H7 (cell line): ENCODE measurements around the gene SYT3. TPM values are rescaled to one million over a fixed set of nuclear protein-coding genes. Genes with fewer than 3 reads are reported as not detected.

ENCODE experiments used
- DNase-seq: peaks from one replicate; pipeline ENCODE4 v3.0.0; 2012
- H3K27me3 ChIP-seq: 2 replicates; pipeline ENCODE4 v1.6.0; 2011; ENCODE audit warnings: mild to moderate bottlenecking, low read length; ENCODE audit not compliant: control insufficient read depth, insufficient read depth
- H3K36me3 ChIP-seq: replicated peaks from 2 replicates; pipeline ENCODE4 v1.5.1; 2011; ENCODE audit warnings: low read length; ENCODE audit not compliant: control insufficient read depth, insufficient read depth
- H3K4me3 ChIP-seq: 2 replicates; pipeline ENCODE4 v1.5.1; 2011; ENCODE audit warnings: low read depth, mild to moderate bottlenecking, control low read depth, low read length, moderate library complexity; ENCODE audit not compliant: insufficient read depth
- total RNA-seq: library from RNA; depleted of rRNA; stranded (reverse); fragments of >200 nt; shearing (Covaris generic); gene quantifications from 2 replicates; pipeline ENCODE4 v1.2.3, GENCODE V29; 2014; rRNA removed

Gene SYT3
- total RNA-seq, 1 experiment from 2014 or later: 0.66 TPM

GRCh38 chr19:50573741-50574461 lies 65.8 kb downstream of the SYT3 start:
- peaks cover 7% of the 10 kb centered on the region for H3K27me3 ChIP-seq
- H3K4me3 ChIP-seq: no peak overlapping the region
- DNase-seq: peak; percentile 5
- H3K36me3 ChIP-seq: no peaks in the 10 kb centered on the region

Other genes starting within 250 kb of the SYT3 start
- 0.81 and 8.8 TPM in 2 replicates for gene SPIB, start 220.9 kb downstream of the SYT3 start, total RNA-seq
- gene MYBPC2, start 207.0 kb downstream of the SYT3 start, total RNA-seq: 0.24 and 0.55 TPM in 2 replicates
- gene EMC10, start 163.4 kb downstream of the SYT3 start, total RNA-seq: 146 and 166 TPM in 2 replicates
- 4.5 and 8.1 TPM in 2 replicates for gene GARIN5A, start 163.0 kb downstream of the SYT3 start, total RNA-seq
- 4.7 and 4.9 TPM in 2 replicates for gene JOSD2, start 128.7 kb downstream of the SYT3 start, total RNA-seq
- not detected in 2 replicates for gene ASPDH, start 126.0 kb downstream of the SYT3 start, total RNA-seq
- gene LRRC4B, start 71.4 kb downstream of the SYT3 start, total RNA-seq: 2.4 and 3.5 TPM in 2 replicates
- gene C19orf81, start 9.6 kb upstream of the SYT3 start, total RNA-seq: 7.8 and 8.0 TPM in 2 replicates
- gene SHANK1, start 79.9 kb upstream of the SYT3 start, total RNA-seq: 0.35 and 0.67 TPM in 2 replicates
- 4.7 and 7.1 TPM in 2 replicates for gene CLEC11A, start 83.5 kb upstream of the SYT3 start, total RNA-seq
- gene GPR32, start 130.6 kb upstream of the SYT3 start, total RNA-seq: not detected in 2 replicates
- not detected in 2 replicates for gene ACP4, start 150.5 kb upstream of the SYT3 start, total RNA-seq
- gene KLK1, start 183.9 kb upstream of the SYT3 start, total RNA-seq: not detected in 2 replicates
- not detected in 2 replicates for gene KLK15, start 193.7 kb upstream of the SYT3 start, total RNA-seq
- gene KLK3, start 215.0 kb upstream of the SYT3 start, total RNA-seq: not detected in 2 replicates
- gene KLK2, start 233.6 kb upstream of the SYT3 start, total RNA-seq: not detected in 2 replicates